IPS-11a (cell line): ENCODE data around the gene ANKS1B.

Source experiments
- H3K4me3 ChIP-seq: one replicate; pipeline ENCODE4 v1.5.1; 2013; ENCODE audit warnings: low read depth, low read length, control low read depth

Gene ANKS1B

GRCh38 chr12:98752726-98753125, 1232.0 kb downstream of the ANKS1B start:
- H3K4me3 ChIP-seq: no peak overlapping the region

GRCh38 chr12:98751580-98752115, 1233.1 kb downstream of the ANKS1B start:
- no peak overlapping the region for H3K4me3 ChIP-seq

- no peak overlapping the region for H3K4me3 ChIP-seq
These were observed 1234.2 kb downstream of the ANKS1B start for GRCh38 chr12:98750511-98750910.

- no peak overlapping the region for H3K4me3 ChIP-seq
These were observed 1236.3 kb downstream of the ANKS1B start for GRCh38 chr12:98748463-98748862.

GRCh38 chr12:98745578-98746391, 1239.0 kb downstream of the ANKS1B start:
- peak overlapping the region; percentile 17 for H3K4me3 ChIP-seq

- no peak overlapping the region for H3K4me3 ChIP-seq
These were observed 1240.1 kb downstream of the ANKS1B start for GRCh38 chr12:98744680-98745079.

GRCh38 chr12:98743362-98743953, 1241.3 kb downstream of the ANKS1B start:
- H3K4me3 ChIP-seq: no peak overlapping the region

GRCh38 chr12:98741556-98742265, 1243.0 kb downstream of the ANKS1B start:
- H3K4me3 ChIP-seq: no peak overlapping the region

GRCh38 chr12:98741196-98741555, 1243.6 kb downstream of the ANKS1B start:
- H3K4me3 ChIP-seq: no peak overlapping the region

- H3K4me3 ChIP-seq: no peak overlapping the region
These were observed 1244.0 kb downstream of the ANKS1B start for GRCh38 chr12:98740751-98741150.

GRCh38 chr12:98738539-98738938, 1246.2 kb downstream of the ANKS1B start:
- no peak overlapping the region for H3K4me3 ChIP-seq

- H3K4me3 ChIP-seq: no peak overlapping the region
These were observed 1246.7 kb downstream of the ANKS1B start for GRCh38 chr12:98738002-98738401.

GRCh38 chr12:98737322-98737712, 1247.4 kb downstream of the ANKS1B start:
- no peak overlapping the region for H3K4me3 ChIP-seq

GRCh38 chr12:98736352-98737321, 1248.1 kb downstream of the ANKS1B start:
- no peak overlapping the region for H3K4me3 ChIP-seq

GRCh38 chr12:98735821-98736220, 1248.9 kb downstream of the ANKS1B start:
- H3K4me3 ChIP-seq: no peak overlapping the region

- no peak overlapping the region for H3K4me3 ChIP-seq
These were observed 1250.9 kb downstream of the ANKS1B start for GRCh38 chr12:98733667-98734350.

- no peak overlapping the region for H3K4me3 ChIP-seq
These were observed 1254.3 kb downstream of the ANKS1B start for GRCh38 chr12:98730412-98730811.

GRCh38 chr12:98727196-98727595, 1257.5 kb downstream of the ANKS1B start:
- H3K4me3 ChIP-seq: no peak overlapping the region

- H3K4me3 ChIP-seq: no peak overlapping the region
These were observed 1259.1 kb downstream of the ANKS1B start for GRCh38 chr12:98725476-98726247.
